Spleen (tissue), 11 donors: Measurements from ENCODE around the gene HOXC10. TPM values are rescaled to one million over a fixed set of nuclear protein-coding genes. Genes with fewer than 3 reads are reported as not detected.

Experiments
- DNase-seq: peaks from one replicate; pipeline ENCODE4 v3.0.0-alpha.2; 2020
- H3K27ac ChIP-seq, 8 donors: fragments of 200-600 bp; sonication (generic) in 7 of 8; 1 replicate in 4 of 8; 2 replicates in 4 of 8; pipeline versions ENCODE4 v1.5.0 to v1.8.0; 2016 to 2021; ENCODE audit warnings: inconsistent platforms in 4 of 8, mild to moderate bottlenecking in 4 of 8, moderate library complexity in 1 of 8
- H3K27me3 ChIP-seq, 7 donors: fragments of 200-600 bp; sonication (generic) in 6 of 7; replicated peaks in 1 of 7; 1 replicate in 4 of 7; 2 replicates in 3 of 7; pipeline versions ENCODE4 v1.5.0 to v1.8.0; 2016 to 2021; ENCODE audit warnings: inconsistent platforms in 3 of 7, mild to moderate bottlenecking in 1 of 7
- H3K36me3 ChIP-seq, 6 donors: fragments of 200-600 bp; sonication (generic) in 5 of 6; 1 replicate in 4 of 6; 2 replicates in 2 of 6; pipeline versions ENCODE4 v1.5.0 to v1.8.0; 2016 to 2021; ENCODE audit warnings: inconsistent platforms in 2 of 6
- H3K4me1 ChIP-seq, 6 donors: fragments of 200-600 bp; sonication (generic) in 5 of 6; 1 replicate in 3 of 6; 2 replicates in 3 of 6; pipeline versions ENCODE4 v1.5.0 to v1.8.0; 2016 to 2021; ENCODE audit warnings: inconsistent platforms in 3 of 6
- H3K4me3 ChIP-seq, 8 donors: fragments of 200-600 bp; sonication (generic) in 7 of 8; 1 replicate in 4 of 8; 2 replicates in 4 of 8; pipeline versions ENCODE4 v1.5.0 to v1.8.0; 2016 to 2021; ENCODE audit warnings: inconsistent platforms in 4 of 8, mild to moderate bottlenecking in 4 of 8, moderate library complexity in 2 of 8
- H3K9me3 ChIP-seq, 8 donors: fragments of 200-600 bp; sonication (generic) in 7 of 8; 1 replicate in 4 of 8; 2 replicates in 4 of 8; pipeline versions ENCODE4 v1.5.0 to v1.8.0; 2016 to 2021; ENCODE audit warnings: inconsistent platforms in 4 of 8
- CTCF ChIP-seq, 11 experiments: fragments of 200-600 bp in 7 of 11; fragments of 450-650 bp in 4 of 11; sonication (generic) in 4 of 11; IDR thresholded peaks in 8 of 11; conservative IDR thresholded peaks in 3 of 11; 1 replicate in 7 of 11; 2 replicates in 4 of 11; pipeline versions ENCODE4 v1.4.0 to v1.8.0; 2016 to 2021; ENCODE audit warnings: antibody characterized with exemption in 11 of 11, inconsistent platforms in 4 of 11, mild to moderate bottlenecking in 1 of 11
- POLR2A ChIP-seq, 3 donors: fragments of 450-650 bp; IDR thresholded peaks; one replicate each; pipeline ENCODE4 v1.5.1; 2017; ENCODE audit warnings: antibody characterized with exemption in 3 of 3, mild to moderate bottlenecking in 1 of 3
- POLR2AphosphoS5 ChIP-seq, 3 donors: sonication (generic); formaldehyde crosslinking; IDR thresholded peaks; one replicate each; pipeline ENCODE4 v1.5.1; 2017; ENCODE audit warnings: antibody characterized with exemption in 3 of 3
- WGBS, 5 donors: extraction: QIAGEN DNeasy Blood & Tissue Kit in 3 of 5; methylation state at CpG; one replicate each; pipeline versions ENCODE4 v1.1.5 to v1.1.7; 2013 to 2018; 5-methylcytosine and 5-hydroxymethylcytosine counted together
- intact Hi-C: fragments of 100-400 bp; cut with DNase I; formaldehyde crosslinking; loops from one replicate; pipeline ENCODE4 v1.15.0; 2023; ENCODE audit warnings: low total_unique reads
- polyA plus RNA-seq, 3 donors: library from polyadenylated mRNA; stranded (reverse); fragments of 200-250 nt; gene quantifications; one replicate each; pipeline ENCODE4 v1.2.1, GENCODE V29; 2013
- total RNA-seq, 7 donors: library from RNA; depleted of rRNA in 3 of 7; stranded (reverse); fragments of >200 nt in 3 of 7; fragmentation: NEBNext Ultra II Directional in 4 of 7; extraction: Animal tissue kit (Norgen Biotek cat#: 25700) in 4 of 7; gene quantifications; one replicate each; pipeline versions ENCODE4 v1.1.0 to v1.2.1, GENCODE V29; 2016 to 2021
- donor health status: healthy with polysubstance abuse.
- donor health status: DM: no; HTN: no; CAD: no; lungs with moderate emphysema.
- donor health status: DM: no; HTN: no; CAD: no.
- donor health status: Bipolar disorder and iron deficiency.
- donor health status: healthy.
- donor health status: DM: no; HTN: no; CAD: no.
- donor health status: DM: yes; HTN: yes; CAD: no.

The HOXC10 gene
- total and polyA plus RNA-seq, 10 donors = not detected

GRCh38 chr12:53959314-53959713 lies 25.6 kb upstream of the HOXC10 start:
- TF ChIP-seq POLR2AphosphoS5 (IDR thresholded peaks at IDR 0.05) = no peak
- TF ChIP-seq CTCF (IDR thresholded peaks at IDR 0.05 in 8 of 11, conservative IDR thresholded peaks at IDR 0.05 in 3 of 11) = no peak
- Histone ChIP-seq H3K9me3 (peaks cover 0 to 6% (median 0%) of the 10 kb centered on the region in 8 donors), H3K4me1 (peaks cover 0 to 54% (median 27%) of the 10 kb centered on the region in 6 donors), H3K27me3 (peaks cover 29 to 100% (median 100%) of the 10 kb centered on the region in 7 donors), H3K4me3 (no peak overlapping the region), H3K36me3 (no peaks in the 10 kb centered on the region), H3K27ac (no peak overlapping the region)
- DNase-seq = no peak
- intact Hi-C loops = no loop called here
- WGBS, 5 donors = 5 to 14% (median 9%) methylated on average over 4 of the region's 4 CpGs

- H3K36me3 ChIP-seq = no peaks in the 10 kb centered on the region
- intact Hi-C loops = no loop called here
- TF ChIP-seq POLR2AphosphoS5 (IDR thresholded peaks at IDR 0.05) (no peak), POLR2A (IDR thresholded peaks at IDR 0.05) (no peak), CTCF (IDR thresholded peaks at IDR 0.05 in 8 of 11, conservative IDR thresholded peaks at IDR 0.05 in 3 of 11) (no peak)
- H3K9me3 ChIP-seq = peaks cover 0 to under 1% (median 0%) of the 10 kb centered on the region in 8 donors
- H3K4me3 ChIP-seq = no peak overlapping the region
- H3K27ac ChIP-seq = no peak overlapping the region
- no peak for DNase-seq
- WGBS, 5 donors = 8 to 15% (median 9%) methylated on average over 25 to 39 of the region's 39 CpGs
- peaks cover 0 to 55% (median 22%) of the 10 kb centered on the region in 6 donors for H3K4me1 ChIP-seq
- peaks cover 30 to 100% (median 100%) of the 10 kb centered on the region in 7 donors for H3K27me3 ChIP-seq
Observed at GRCh38 chr12:53960187-53961024, 24.5 kb upstream of the HOXC10 start.

- Histone ChIP-seq H3K4me1 (peaks cover 0 to 55% (median 29%) of the 10 kb centered on the region in 6 donors), H3K27me3 (peaks cover 30 to 100% (median 100%) of the 10 kb centered on the region in 7 donors), H3K9me3 (no peaks in the 10 kb centered on the region), H3K27ac (no peak overlapping the region), H3K4me3 (no peak overlapping the region), H3K36me3 (no peaks in the 10 kb centered on the region)
- TF ChIP-seq CTCF (IDR thresholded peaks at IDR 0.05 in 8 of 11, conservative IDR thresholded peaks at IDR 0.05 in 3 of 11) (no peak), POLR2AphosphoS5 (IDR thresholded peaks at IDR 0.05) (no peak)
- 3 to 5% (median 4%) methylated on average over 17 to 72 of the region's 72 CpGs for WGBS, 5 donors
- intact Hi-C loops = no loop called here
- DNase-seq = peak; percentile 64
Observed at GRCh38 chr12:53961025-53961761, 23.8 kb upstream of the HOXC10 start.

GRCh38 chr12:53963005-53963404 lies 21.9 kb upstream of the HOXC10 start:
- H3K4me3 ChIP-seq = no peak overlapping the region
- intact Hi-C loops = no loop called here
- no peak overlapping the region for H3K27ac ChIP-seq
- TF ChIP-seq CTCF (IDR thresholded peaks at IDR 0.05 in 8 of 11, conservative IDR thresholded peaks at IDR 0.05 in 3 of 11) (no peak), POLR2A (IDR thresholded peaks at IDR 0.05) (no peak), POLR2AphosphoS5 (IDR thresholded peaks at IDR 0.05) (no peak)
- no peaks in the 10 kb centered on the region for H3K36me3 ChIP-seq
- WGBS, 5 donors = 16 to 24% (median 18%) methylated on average over 7 of the region's 7 CpGs
- DNase-seq = no peak
- peaks cover 22 to 100% (median 100%) of the 10 kb centered on the region in 7 donors for H3K27me3 ChIP-seq
- H3K9me3 ChIP-seq = no peaks in the 10 kb centered on the region
- H3K4me1 ChIP-seq = peaks cover 0 to 53% (median 29%) of the 10 kb centered on the region in 6 donors
